Hepatocyte (in vitro differentiated cells): ENCODE measurements around the gene COG2.

Source experiments
- EZH2 ChIP-seq: fragments of 200-600 bp; sonication (generic); IDR thresholded peaks from 2 replicates; pipeline ENCODE4 v1.6.1; 2016; ENCODE audit warnings: antibody characterized with exemption, mild to moderate bottlenecking, borderline replicate concordance
- EZH2phosphoT487 ChIP-seq: fragments of 200-600 bp; sonication (generic); IDR thresholded peaks from one replicate; pipeline ENCODE4 v1.6.1; 2018; ENCODE audit warnings: antibody characterized with exemption, mild to moderate bottlenecking, low read depth, moderate library complexity; ENCODE audit not compliant: unreplicated experiment, severe bottlenecking
- TF ChIP-seq, protein P1 (sequence below): fragments of 200-600 bp; sonication (generic); IDR thresholded peaks from 2 replicates; pipeline ENCODE4 v1.5.1; 2016; ENCODE audit warnings: antibody characterized with exemption, mild to moderate bottlenecking; ENCODE audit not compliant: poor library complexity

- TF ChIP-seq, protein P1, sequence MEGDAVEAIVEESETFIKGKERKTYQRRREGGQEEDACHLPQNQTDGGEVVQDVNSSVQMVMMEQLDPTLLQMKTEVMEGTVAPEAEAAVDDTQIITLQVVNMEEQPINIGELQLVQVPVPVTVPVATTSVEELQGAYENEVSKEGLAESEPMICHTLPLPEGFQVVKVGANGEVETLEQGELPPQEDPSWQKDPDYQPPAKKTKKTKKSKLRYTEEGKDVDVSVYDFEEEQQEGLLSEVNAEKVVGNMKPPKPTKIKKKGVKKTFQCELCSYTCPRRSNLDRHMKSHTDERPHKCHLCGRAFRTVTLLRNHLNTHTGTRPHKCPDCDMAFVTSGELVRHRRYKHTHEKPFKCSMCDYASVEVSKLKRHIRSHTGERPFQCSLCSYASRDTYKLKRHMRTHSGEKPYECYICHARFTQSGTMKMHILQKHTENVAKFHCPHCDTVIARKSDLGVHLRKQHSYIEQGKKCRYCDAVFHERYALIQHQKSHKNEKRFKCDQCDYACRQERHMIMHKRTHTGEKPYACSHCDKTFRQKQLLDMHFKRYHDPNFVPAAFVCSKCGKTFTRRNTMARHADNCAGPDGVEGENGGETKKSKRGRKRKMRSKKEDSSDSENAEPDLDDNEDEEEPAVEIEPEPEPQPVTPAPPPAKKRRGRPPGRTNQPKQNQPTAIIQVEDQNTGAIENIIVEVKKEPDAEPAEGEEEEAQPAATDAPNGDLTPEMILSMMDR, result no peak
- TF ChIP-seq EZH2 (no peak), EZH2phosphoT487 (no peak)
These were observed 97.4 kb downstream of the COG2 start for GRCh38 chr1:230739564-230740290.
